Glutamatergic neuron (in vitro differentiated cells): ENCODE measurements around the gene IL6R. TPM values are rescaled to one million over a fixed set of nuclear protein-coding genes. Genes with fewer than 3 reads are reported as not detected.

Experiments
- DNase-seq: peaks from one replicate; pipeline ENCODE4 v3.0.0; 2022
- H3K27ac Mint-ChIP-seq: one replicate; pipeline ENCODE4 v1.8.0; 2020; ENCODE audit warnings: mild to moderate bottlenecking, mixed read lengths, inconsistent platforms; ENCODE audit not compliant: unreplicated experiment
- H3K27me3 Mint-ChIP-seq: one replicate; pipeline ENCODE4 v1.8.0; 2020; ENCODE audit warnings: mild to moderate bottlenecking, moderate library complexity, mixed read lengths, inconsistent platforms; ENCODE audit not compliant: unreplicated experiment
- H3K36me3 Mint-ChIP-seq: one replicate; pipeline ENCODE4 v1.8.0; 2020; ENCODE audit warnings: mild to moderate bottlenecking, mixed read lengths, inconsistent platforms; ENCODE audit not compliant: unreplicated experiment
- H3K4me1 Mint-ChIP-seq: one replicate; pipeline ENCODE4 v1.8.0; 2020; ENCODE audit warnings: mild to moderate bottlenecking, low read depth, mixed read lengths, inconsistent platforms; ENCODE audit not compliant: unreplicated experiment
- H3K4me3 Mint-ChIP-seq: one replicate; pipeline ENCODE4 v1.8.0; 2020; ENCODE audit warnings: mild to moderate bottlenecking, mixed read lengths, inconsistent platforms; ENCODE audit not compliant: unreplicated experiment
- H3K9me3 Mint-ChIP-seq: one replicate; pipeline ENCODE4 v1.8.0; 2020; ENCODE audit warnings: mild to moderate bottlenecking, moderate library complexity, mixed read lengths, inconsistent platforms; ENCODE audit not compliant: unreplicated experiment
- total RNA-seq: library from RNA; stranded (reverse); fragmentation: NEBNext Ultra II Directional; extraction: Animal tissue kit (Norgen Biotek cat#: 25700); gene quantifications from one replicate; pipeline ENCODE4 v1.2.1, GENCODE V29; 2021; ENCODE audit not compliant: unreplicated experiment
- TF ChIP-seq, protein P1 (sequence below): fragments of 200-600 bp; sonication (generic); IDR thresholded peaks from one replicate; pipeline ENCODE4 v1.5.0; 2021; ENCODE audit not compliant: partially characterized antibody, unreplicated experiment

Gene IL6R
- total RNA-seq, 1 donor from 2014 or later = 1.6 TPM

DNA sequence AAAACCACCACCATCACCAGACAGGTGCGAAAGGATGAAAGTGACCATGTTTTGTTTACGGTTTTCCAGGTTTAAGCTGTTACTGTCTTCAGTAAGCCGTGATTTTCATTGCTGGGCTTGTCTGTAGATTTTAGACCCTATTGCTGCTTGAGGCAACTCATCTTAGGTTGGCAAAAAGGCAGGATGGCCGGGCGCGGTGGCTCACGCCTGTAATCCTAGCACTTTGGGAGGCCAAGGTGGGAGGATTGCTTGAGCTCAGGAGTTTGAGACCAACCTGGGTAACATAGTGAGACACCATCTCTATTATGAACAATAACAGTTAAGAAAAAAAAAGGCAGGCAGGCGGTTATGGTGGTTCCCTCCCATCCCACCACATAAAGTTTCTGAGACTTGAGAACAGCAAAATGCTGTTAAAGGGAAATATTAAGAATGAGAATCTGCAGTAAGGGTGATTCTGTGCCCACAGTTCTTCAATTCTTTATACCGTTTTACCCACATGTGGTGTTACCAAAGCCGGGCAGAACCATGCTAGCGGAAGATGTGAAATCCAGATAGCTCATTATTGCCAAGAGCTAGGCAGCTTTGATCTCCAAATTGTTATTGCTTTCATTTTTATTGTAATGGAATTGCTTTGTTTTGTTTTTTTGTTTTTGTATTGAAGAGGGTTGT, 62.4 kb downstream of the IL6R start:
- H3K9me3 Mint-ChIP-seq = peaks cover 3% of the 10 kb centered on the region
- H3K27me3 Mint-ChIP-seq = peaks cover 1% of the 10 kb centered on the region
- no peaks in the 10 kb centered on the region for H3K36me3 Mint-ChIP-seq
- no peak overlapping the region for H3K27ac Mint-ChIP-seq
- TF ChIP-seq, protein P1, sequence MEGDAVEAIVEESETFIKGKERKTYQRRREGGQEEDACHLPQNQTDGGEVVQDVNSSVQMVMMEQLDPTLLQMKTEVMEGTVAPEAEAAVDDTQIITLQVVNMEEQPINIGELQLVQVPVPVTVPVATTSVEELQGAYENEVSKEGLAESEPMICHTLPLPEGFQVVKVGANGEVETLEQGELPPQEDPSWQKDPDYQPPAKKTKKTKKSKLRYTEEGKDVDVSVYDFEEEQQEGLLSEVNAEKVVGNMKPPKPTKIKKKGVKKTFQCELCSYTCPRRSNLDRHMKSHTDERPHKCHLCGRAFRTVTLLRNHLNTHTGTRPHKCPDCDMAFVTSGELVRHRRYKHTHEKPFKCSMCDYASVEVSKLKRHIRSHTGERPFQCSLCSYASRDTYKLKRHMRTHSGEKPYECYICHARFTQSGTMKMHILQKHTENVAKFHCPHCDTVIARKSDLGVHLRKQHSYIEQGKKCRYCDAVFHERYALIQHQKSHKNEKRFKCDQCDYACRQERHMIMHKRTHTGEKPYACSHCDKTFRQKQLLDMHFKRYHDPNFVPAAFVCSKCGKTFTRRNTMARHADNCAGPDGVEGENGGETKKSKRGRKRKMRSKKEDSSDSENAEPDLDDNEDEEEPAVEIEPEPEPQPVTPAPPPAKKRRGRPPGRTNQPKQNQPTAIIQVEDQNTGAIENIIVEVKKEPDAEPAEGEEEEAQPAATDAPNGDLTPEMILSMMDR = no peak
- H3K4me3 Mint-ChIP-seq = no peak overlapping the region
- DNase-seq = no peak
- peaks cover 11% of the 10 kb centered on the region for H3K4me1 Mint-ChIP-seq

DNA sequence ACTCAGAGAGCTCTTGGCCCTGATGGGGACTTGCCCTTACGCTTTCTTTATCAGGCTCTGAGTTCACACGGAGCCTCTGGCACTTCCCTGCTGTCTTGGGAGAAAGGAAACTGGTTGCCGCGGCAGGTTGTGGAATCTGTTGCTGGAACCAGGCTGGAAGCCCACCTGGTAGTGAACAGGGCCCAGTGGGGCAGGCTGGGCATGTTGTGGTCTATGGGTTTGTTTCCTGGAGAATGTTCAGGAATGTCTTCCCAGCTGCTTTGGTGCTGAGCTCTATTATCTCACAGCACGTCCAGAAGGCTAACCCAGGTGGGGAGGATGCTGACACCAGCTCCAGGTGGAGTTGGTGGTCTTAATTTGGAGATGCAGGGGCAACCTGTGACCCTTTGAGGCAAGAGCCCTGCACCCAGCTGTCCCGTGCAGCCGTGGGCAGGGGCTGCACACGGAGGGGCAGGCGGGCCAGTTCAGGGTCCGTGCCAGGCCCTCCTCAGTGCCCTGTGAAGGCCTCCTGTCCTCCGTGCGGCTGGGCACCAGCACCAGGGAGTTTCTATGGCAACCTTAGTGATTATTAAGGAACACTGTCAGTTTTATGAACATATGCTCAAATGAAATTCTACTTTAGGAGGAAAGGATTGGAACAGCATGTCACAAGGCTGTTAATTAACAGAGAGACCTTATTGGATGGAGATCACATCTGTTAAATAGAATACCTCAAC, 63.5 kb downstream of the IL6R start:
- TF ChIP-seq, protein P1 = no peak
- Mint-ChIP-seq H3K27ac (no peak overlapping the region), H3K4me1 (peaks cover 11% of the 10 kb centered on the region), H3K9me3 (peaks cover 3% of the 10 kb centered on the region), H3K4me3 (no peak overlapping the region), H3K27me3 (peaks cover 1% of the 10 kb centered on the region), H3K36me3 (no peaks in the 10 kb centered on the region)
- no peak for DNase-seq

DNA sequence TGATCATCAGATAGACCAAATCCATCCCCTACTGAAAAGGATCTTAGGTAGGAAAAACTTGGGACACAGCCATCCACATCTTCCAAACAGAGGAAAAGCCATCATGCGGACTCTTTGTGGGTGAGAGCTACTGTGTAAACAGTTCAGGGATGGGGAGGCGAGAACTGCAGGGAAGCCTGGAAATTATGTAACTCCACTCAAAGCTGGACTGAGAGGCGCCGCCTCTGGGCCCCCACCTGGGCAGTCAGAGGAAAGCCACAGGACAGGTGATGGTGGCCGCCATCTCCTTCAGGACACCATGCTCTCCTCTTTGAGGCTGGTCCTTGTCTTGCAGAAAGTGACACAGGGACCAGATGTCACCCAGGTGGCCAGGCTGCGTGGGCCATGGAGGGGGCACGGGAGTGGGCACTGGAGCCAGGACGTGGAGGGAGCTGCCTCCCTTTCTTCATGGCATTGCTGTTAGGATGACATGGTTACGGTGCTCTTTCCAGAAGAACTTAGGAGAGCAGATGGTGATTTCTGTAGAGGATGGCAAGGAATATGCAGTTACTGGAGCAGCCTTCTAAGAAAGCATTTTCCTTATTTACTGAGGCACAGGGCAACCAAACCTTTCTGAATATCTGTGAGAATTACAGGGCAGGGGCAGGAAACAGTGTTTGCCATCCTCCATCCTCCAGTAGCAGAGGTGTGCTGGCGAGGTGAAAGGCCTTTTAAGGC, 64.9 kb downstream of the IL6R start:
- no peak overlapping the region for H3K4me3 Mint-ChIP-seq
- no peak overlapping the region for H3K27ac Mint-ChIP-seq
- TF ChIP-seq, protein P1 = no peak
- peaks cover 11% of the 10 kb centered on the region for H3K4me1 Mint-ChIP-seq
- no peaks in the 10 kb centered on the region for H3K27me3 Mint-ChIP-seq
- DNase-seq = no peak
- no peaks in the 10 kb centered on the region for H3K36me3 Mint-ChIP-seq
- peaks cover 3% of the 10 kb centered on the region for H3K9me3 Mint-ChIP-seq

DNA sequence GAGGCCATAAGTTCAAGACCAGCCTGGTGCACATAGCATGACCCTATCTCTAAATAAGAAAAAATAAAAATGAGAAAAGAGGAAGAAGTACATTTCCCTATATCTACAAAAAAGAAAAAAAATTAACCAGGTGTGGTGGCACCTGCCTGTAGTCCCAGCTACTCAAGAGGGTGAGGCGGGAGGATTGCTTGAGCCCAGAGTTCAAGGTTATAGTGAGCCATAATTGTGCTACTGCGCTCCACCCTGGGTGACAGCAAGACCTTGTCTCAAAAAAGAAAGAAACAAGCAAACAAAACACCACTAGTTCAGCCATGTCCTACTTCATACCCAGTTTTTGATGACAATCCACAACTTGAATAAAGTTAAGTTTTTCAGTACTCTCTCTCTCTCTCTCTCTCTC, 66.2 kb downstream of the IL6R start:
- Mint-ChIP-seq H3K4me3 (no peak overlapping the region), H3K27ac (no peak overlapping the region), H3K9me3 (peaks cover 3% of the 10 kb centered on the region), H3K36me3 (no peaks in the 10 kb centered on the region), H3K27me3 (no peaks in the 10 kb centered on the region), H3K4me1 (peaks cover 11% of the 10 kb centered on the region)
- TF ChIP-seq, protein P1 = no peak
- no peak for DNase-seq
